Choroid plexus epithelial cell (primary cell): ENCODE measurements around the gene ENOX1.
A peak's percentile ranks its signal among the peaks of the same experiment; 100 is the strongest.

Experiments
- DNase-seq: peaks from one replicate; pipeline ENCODE4 v3.0.0-alpha.2; 2010; ENCODE audit warnings: low read depth
- H3K4me3 ChIP-seq: 2 replicates; pipeline ENCODE4 v1.5.1; 2011; ENCODE audit warnings: low read depth, mild to moderate bottlenecking, control low read depth, low read length, moderate library complexity
- CTCF ChIP-seq: conservative IDR thresholded peaks from 2 replicates; pipeline ENCODE4 v1.5.1; 2011; ENCODE audit warnings: low read depth, mild to moderate bottlenecking, control low read depth, inconsistent platforms, low read length, moderate library complexity

ENOX1 gene

GRCh38 chr13:43629691-43630480, 156.9 kb downstream of the ENOX1 start:
- H3K4me3 ChIP-seq = no peak overlapping the region
- peak; percentile 31 for DNase-seq
- TF ChIP-seq CTCF = no peak

GRCh38 chr13:43626994-43627393, 159.8 kb downstream of the ENOX1 start:
- H3K4me3 ChIP-seq = no peak overlapping the region
- TF ChIP-seq CTCF = no peak
- no peak for DNase-seq

- H3K4me3 ChIP-seq = no peak overlapping the region
- no peak for TF ChIP-seq CTCF
- DNase-seq = no peak
Observed at GRCh38 chr13:43614063-43614462, 172.7 kb downstream of the ENOX1 start.

- H3K4me3 ChIP-seq = no peak overlapping the region
- no peak for TF ChIP-seq CTCF
- DNase-seq = no peak
Observed at GRCh38 chr13:43611281-43612273, 175.2 kb downstream of the ENOX1 start.

GRCh38 chr13:43608400-43609137, 178.2 kb downstream of the ENOX1 start:
- TF ChIP-seq CTCF = no peak
- no peak overlapping the region for H3K4me3 ChIP-seq
- no peak for DNase-seq

- no peak overlapping the region for H3K4me3 ChIP-seq
Observed at GRCh38 chr13:43597599-43597945, 189.2 kb downstream of the ENOX1 start.

More at GRCh38 chr13:43597599-43597945, 189.2 kb downstream of the ENOX1 start:
- TF ChIP-seq CTCF = no peak
- DNase-seq = no peak
